HG02798 (cell line): ENCODE results near the gene RAB5A.
"Not testable (repeated sequence)": the region's sequence is repeated elsewhere in the genome, so short reads cannot be mapped to it uniquely, and the experiment has no call there.

Source experiments
- ATAC-seq: cut with Tn5 transposase; IDR thresholded peaks from one replicate; pipeline ENCODE4 v1.9.1; 2021; ENCODE audit warnings: mild to moderate bottlenecking; ENCODE audit not compliant: unreplicated experiment, poor library complexity

The RAB5A gene, protein sequence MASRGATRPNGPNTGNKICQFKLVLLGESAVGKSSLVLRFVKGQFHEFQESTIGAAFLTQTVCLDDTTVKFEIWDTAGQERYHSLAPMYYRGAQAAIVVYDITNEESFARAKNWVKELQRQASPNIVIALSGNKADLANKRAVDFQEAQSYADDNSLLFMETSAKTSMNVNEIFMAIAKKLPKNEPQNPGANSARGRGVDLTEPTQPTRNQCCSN

DNA sequence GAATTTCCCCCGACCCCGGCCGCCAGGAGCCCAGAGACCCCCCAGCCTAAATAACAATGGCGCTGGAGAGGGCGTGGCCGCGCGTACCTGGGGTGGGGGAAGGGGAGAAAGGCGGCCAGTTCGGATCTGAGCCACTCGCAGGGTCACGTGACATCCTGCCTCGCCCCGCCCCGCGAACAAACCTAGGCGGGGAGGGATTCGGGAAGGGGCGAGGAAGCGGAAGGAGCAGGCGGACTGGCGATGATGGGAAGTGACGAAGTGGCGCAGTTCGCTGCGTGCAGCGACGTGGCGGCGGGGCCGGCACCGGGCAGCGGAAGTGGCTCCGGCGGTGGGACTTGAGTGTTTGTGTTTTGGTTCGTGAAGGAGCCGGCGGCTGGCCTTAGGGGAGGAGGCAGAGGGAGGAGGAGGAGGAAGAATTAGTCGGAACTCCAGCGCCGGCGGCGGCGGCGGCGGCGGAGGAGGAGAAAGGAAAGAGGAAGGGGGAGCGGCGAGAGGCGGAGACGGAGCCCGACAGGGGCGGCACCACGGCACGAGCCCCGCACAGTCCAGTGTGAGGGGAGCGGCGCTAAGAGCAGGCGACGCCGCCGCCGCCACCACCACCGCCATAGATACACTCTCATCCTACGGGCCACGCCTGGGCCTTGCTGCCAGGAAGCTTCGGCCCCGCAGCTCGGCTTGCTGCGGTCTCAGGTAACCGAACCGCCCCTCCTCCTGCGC, at the start of gene RAB5A:
Gene RAB5A (plus strand): TSS at position 266 of the 717 bp plus-strand sequence. CDS start 3,802 bp downstream, outside the sequence.
- peak; percentile 96 for ATAC-seq

DNA sequence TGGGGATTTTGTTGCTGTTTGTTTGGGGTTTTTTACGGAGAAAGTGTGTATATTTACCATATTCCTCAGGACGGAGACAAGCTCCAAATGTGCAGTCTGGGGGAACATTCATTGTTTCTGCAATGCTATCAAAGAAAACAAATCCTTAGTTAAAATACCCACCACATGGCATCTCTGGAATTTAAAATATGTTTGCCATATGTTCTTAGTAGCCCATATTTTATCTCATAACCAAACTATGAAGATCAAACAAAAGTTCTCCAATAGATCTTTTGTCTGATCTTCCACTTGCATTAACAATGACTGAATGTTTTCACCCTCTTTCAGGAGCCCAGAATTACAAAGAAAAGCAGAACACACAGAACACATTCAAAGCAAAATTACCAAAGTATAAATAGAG, 48.2 kb upstream of the RAB5A start:
- ATAC-seq, result no peak

DNA sequence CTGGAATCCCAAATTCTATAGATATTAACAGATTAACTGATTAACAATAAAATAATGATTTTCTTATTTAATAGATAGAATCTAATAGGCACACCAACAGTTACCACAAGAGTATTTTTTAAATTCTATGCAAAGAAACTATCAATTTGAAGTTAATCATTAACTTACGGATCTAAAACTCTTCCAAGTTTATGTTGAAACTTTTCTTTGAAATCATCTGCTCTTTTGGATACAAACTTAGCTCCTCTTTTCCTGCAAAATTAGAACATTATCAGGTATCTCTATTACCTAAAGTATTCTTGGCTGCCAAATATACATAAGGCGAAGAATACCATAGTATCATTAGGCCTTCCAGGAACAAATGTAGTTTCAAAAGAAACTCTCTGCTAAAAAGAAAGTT, 47.6 kb upstream of the RAB5A start:
- ATAC-seq, result no peak

DNA sequence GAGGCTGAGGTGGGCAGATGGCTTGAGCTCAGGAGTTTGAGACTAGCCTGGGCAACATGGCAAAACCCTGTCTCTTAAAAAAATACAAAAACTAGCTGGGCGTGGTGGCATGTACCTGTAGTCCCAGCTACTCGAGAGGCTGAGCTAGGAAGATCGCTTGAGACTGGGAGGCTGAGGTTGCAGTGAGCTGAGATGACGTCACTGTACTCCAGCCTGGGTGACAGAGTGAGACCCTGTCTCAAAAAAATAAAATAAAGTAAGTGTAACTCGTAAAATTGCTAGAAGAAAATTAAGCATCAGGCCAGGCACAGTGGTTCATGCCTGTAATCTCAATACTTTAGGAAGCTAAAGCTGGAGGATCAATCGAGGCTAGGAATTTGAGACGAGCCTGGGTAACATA, 47.1 kb upstream of the RAB5A start:
- ATAC-seq, result not testable (repeated sequence)

DNA sequence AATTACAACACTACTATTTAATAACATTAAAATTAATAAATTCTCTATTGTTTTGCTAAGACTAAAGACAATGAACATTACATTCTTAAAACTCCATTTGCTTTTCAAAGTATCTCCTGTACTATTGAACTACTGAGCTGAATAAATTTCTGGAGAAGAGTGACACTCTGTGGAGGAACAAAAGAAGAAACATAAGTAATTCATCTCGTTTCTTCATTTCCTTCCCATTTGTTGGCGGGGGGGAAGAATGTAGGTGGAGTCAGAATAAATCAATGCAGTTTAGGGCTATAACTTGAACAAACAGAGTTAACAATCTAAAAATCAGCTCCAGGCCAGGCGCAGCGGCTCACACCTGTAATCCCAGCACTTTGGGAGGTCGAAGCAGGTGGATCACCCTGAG, 45.6 kb upstream of the RAB5A start:
- ATAC-seq, result no peak

DNA sequence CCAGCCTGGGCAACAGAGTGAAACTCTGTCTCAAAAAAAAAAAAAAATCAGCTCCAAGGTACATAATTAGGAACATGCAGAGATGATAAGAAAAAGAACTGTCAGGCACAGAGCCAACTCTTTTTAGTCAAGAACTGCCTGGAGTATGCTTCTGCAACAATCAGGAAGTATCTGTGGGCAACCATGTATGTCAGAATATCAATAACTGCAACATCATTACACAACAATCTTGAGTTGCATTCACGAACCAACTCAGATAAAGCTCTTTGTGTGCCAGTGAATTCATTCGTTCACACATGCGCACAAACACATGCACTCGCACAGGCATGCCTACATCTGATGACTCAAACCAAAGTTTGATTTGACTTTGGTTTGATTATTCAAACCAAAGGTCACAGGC, 45.0 kb upstream of the RAB5A start:
- no peak for ATAC-seq

DNA sequence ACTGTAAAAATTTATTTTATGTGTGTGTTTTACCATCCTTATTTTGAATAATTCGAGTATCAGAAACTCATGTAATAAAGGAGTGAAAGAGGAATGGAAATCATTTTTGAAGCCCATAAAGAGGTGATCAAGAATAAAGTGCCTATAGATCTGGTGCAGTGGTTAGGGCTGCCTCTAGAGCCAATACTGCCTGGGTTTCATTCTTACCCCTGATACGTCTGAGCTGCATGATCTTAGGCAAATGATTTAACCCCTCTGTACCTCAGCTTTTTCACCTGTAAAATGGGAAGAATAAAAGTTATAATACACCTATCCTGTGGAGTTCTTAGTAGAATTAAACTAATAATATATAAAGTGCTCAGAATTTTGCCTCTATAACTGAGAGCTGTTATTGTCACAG, 43.2 kb upstream of the RAB5A start:
- ATAC-seq, result no peak

DNA sequence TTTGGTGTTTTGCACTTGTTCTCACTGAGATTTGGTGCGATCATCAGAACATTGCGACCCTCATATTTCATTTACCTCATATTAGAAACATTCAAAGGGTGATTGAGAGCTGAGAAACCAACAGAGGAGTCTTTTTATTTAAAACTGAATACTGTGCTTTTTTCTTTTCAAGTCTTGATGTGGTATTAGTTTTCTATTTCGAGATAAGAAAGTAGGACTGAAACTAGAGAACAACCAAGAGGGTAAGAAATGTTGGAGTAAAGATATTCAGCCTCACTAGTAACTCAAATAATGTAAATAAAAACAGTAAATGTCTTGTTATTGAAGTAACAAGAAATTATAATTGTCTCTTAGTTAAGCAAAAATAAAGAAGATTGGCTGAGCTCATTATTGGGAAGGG, 39.4 kb upstream of the RAB5A start:
- ATAC-seq, result peak; percentile 60

DNA sequence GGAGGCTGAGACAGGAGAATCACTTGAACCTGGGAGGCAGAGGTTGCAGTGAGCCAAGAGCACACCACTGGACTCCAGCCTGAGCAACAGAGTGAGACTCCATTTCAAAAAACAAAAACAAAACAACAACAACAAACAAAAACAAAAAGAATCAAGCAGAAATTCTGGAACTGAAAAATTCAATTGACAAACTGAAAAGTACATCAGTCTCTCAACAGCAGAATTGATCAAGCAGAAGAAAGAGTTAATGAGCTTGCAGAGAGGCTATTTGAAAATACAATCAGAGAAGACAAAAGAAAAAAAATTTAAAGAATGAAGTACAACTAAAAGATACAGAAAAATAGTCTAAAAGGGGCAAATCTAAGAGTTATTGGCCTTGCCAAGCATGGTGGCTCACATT, 35.4 kb upstream of the RAB5A start:
- no peak for ATAC-seq

DNA sequence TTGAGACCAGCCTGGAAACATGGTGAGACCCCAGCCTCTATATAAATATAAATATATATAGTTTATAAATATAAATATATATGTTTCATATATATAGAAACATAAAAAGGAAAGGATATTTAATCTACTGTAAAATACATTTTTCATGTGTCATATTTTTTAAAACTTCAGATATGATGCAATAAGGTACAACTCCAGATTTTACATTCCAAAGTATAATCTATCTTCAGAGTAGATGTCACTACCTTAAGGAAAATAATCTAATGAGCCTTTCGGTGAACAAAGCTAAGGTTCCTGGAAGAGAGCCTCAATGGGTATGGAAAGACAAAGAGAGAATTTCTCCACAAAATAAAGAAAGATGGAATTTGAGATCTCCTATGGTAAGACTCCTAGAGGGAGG, 29.7 kb upstream of the RAB5A start:
- no peak for ATAC-seq

DNA sequence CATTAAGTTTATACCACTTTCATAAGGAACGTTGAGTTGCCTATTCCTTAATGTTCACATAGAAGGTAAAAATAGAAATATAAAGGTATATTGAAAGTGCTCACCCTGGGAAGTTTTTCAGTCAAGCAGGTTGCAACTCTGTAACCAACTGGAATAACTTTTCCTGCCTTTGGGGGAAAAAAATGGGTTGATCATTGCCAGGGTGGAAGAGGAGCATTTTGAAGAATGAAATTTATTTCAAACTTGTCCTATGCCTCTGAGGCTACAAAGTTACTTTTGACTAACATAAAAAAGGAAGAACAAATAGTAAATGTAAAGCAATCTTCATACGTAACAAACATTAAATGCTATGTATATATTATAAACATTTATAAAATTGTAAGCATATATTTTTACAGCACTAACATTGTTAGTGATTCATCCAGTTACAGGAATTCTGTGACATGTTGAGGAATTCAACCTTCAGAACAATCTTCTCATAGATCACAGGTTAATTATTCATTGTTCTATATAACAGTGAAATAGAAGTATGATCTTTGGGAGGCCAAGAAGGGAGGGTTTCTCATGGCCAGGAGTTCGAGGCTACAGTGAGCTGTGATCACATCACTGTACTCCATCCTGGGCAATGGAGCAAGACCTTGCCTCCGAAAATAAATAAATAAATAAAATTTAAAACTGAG, 26.4 kb upstream of the RAB5A start:
- ATAC-seq, result no peak

DNA sequence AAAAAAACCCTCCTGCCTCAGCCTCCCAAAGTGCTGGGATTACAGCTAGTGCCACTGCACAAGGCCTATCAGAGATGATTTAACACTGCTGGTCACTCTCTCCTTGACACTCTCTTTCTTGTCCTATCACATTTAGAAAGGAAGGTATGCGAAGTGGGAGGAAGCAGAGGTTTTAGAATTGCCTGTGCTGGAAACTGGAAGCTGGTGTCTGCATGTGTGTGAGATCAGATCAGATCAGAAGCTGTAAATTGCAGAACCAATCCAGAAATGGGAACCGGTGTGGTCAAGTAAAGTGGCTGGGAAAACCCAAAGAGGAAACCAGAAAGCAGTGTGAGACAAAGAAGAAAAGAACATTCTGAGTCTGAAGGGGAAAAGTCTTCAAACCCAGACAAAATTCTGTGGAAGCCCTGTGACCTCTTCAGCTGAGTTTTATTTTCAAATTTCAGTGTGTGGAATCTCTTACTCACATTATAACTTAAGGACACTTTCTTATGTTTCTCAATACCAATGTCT, 15.7 kb upstream of the RAB5A start:
- peak; percentile 84 for ATAC-seq

DNA sequence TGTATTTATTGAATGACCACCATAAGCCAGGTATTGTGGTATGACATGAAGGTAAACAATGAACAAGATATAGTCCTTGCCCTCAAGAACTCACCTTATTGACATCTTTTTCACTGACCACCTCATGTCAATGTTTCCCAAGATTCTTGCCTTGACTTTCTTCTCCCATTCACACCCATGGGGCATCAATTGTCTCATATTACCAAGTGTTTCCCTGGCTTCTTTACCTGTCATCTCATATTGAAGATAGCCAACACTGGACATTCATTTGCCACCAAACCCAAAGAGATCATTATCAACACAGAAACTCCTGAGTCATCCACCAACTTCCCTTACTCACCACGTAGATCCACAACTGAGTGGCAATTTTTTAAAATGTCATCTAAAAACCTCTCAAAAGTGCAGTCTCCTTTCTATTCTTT, 15.1 kb upstream of the RAB5A start:
- ATAC-seq, result peak; percentile 43

DNA sequence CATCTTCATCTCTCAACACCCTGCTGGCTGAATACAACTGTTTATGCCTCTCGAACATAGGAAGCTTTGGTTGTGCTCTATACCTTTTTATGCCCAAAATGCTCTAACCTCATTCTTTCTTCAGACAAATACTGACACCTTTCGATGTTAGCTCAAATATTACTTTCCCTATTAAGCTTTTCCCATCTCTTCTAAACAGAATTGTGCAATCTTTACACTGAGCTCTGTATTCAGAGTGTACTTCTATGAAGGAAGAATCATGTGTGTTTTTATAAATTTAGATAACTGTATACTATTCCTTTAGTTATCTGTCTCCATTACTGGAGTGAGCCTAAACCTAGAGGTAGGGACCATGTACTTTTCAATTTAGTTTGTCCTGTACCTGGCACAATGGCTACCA, 14.5 kb upstream of the RAB5A start:
- ATAC-seq, result no peak

DNA sequence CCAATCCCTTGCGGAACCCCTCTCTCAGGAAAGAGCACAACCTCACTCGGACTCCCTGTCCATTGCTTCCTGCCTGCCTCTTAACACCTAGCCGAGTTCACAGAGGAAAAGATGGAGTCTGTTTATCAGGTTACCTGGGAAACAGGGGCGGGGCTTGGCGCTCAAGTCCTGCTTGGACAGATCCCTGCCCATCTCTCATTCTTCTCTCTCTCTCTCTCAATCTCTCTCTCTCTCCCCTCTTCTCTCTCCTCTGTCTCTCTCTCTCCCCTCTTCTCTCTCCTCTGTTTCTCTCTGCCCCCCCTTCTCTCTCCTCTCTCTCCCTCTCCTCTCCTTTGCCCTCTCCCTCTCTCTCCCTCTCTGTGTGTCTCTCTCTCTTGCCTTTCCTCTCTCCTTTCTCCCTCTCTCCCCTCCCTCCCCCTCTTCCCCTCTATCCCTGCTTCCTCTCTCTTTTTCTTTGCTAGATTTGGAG, 12.8 kb upstream of the RAB5A start, which contains the start of gene EFHB:
Gene EFHB (minus strand): TSS at position 120 of the 469 bp plus-strand sequence. CDS start 199 bp downstream, outside the sequence.
- no peak for ATAC-seq

DNA sequence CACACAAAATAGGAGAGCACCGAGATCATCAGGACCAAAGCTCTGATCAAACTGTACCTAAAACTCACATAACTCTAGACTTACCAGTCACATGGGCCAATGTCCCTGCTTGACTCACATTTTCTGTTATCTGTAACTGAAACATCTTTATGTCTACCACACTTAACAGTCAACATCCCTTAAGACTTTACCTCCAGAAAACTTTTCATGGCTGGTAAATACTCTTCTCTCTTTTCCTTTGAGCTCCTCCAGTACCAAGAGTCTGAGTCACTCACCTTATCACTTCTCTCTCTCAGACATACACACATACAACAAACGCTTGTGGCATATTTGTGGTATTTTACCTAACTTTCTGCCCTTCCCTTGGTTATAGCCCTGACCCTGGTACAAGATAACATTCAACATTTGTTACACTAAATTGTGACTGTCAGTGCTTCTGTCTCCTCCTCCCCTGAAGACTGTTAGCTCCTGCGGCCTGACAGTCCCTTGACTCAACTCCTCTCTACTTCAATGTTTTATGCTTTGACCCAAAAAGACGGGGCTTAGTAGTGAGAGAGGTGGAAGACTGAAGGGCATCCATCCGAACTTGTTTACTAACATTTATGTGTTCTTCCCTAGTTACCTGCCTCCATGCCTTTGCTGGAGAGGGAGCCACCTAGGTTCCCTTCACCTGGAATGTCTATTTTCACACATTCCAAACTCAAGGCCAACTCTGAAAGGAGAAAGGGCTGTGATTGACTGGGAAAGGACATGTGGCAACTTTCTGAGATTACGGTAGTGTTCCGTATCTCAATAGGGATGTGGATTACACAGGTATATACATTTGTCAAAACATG, 9.2 kb upstream of the RAB5A start:
- no peak for ATAC-seq

DNA sequence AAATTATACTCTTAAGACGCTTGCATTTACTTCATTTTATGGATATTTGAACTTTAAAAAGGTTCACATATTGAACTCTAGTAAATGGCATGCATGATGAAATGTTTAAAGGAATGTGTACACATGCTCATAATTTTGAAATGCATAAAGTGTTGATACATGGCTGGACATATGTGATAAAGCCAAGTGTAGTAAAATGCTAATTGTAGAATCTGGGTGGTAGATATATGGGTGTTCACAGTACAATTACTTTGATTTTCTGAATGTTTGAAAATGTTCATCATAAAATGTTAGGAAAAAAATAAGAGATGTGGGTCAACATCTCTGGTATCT, 8.6 kb upstream of the RAB5A start:
- no peak for ATAC-seq

DNA sequence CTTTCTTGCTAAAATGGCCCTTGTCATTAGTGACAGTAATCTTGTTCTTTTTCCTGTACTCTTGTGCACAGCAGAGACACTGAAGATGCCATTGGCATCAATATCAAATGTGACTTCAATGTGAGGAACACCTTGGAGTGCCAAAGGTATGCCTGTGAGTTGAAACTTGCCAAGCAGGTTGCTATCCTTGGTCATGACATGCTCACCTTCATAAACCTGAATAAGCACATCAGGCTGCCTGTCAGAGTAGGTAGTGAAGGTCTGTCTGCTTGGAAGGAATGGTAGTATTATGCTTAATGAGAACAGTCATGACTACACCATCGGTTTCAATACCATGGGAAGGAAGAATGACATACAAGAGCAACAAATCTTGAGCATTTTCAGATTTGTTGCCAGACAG, 6.3 kb upstream of the RAB5A start:
- ATAC-seq, result no peak

DNA sequence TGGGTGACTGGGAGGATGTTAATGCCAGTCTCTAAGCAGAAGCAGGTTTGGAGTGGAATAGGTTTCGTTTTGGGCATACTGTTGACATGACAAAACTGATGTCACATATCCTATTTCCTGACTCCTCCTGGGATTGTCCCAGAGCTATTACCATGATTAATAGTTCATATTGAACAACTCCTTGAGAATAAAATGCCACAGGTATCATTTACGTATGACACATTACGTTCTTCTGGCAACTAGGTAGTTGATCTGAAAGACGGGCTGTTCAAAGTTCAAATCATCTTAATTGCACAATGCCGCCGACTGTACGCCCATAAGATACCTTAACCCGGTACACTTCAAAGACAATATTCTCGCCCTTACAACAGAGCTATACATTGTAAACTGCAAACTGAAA, 1.4 kb upstream of the RAB5A start:
- ATAC-seq, result no peak
